GM12878 (cell line): ENCODE results near the gene CLSTN2. TPM values are rescaled to one million over a fixed set of nuclear protein-coding genes. Genes with fewer than 3 reads are reported as not detected.

ENCODE experiments used
- ATAC-seq: fragments of 200-7000 bp; cut with Tn5 transposase; 3 replicates; pipeline ENCODE4 v1.9.1; 2020; ENCODE audit warnings: mild to moderate bottlenecking, moderate library complexity
- BruUV-seq: library from RNA; stranded (reverse); fragments of 400-500 nt; replicated peaks from 2 replicates; lab custom pipeline; 2021; lab: Mats Ljungman, UMichigan
- CTCF ChIA-PET: fragments of 300-600 bp; sonication (Branson Sonifier 250); formaldehyde crosslinking; extraction: SDS; loops from one replicate; lab custom pipeline; 2021; ENCODE audit warnings: inconsistent platforms; lab: Yijun Ruan, JAX
- POLR2A ChIA-PET: fragments of 350-600 bp; formaldehyde crosslinking; extraction: SDS; loops from one replicate; lab custom pipeline; 2021; ENCODE audit warnings: inconsistent platforms; lab: Charles Lee
- RAD21 ChIA-PET: fragments of 300-600 bp; sonication (Branson Sonifier 250); formaldehyde crosslinking; loops from one replicate; lab custom pipeline; 2023; ENCODE audit warnings: antibody characterized with exemption; ENCODE audit not compliant: unreplicated experiment; lab: Charles Lee
- SMC1A ChIA-PET: fragments of 300-600 bp; sonication (Branson Sonifier 250); formaldehyde crosslinking; loops from one replicate; lab custom pipeline; 2023; ENCODE audit not compliant: unreplicated experiment, uncharacterized antibody; lab: Charles Lee
- DNase-seq: peaks from one replicate; pipeline ENCODE4 v3.0.0-alpha.2; 2011; ENCODE audit warnings: low read depth, low spot score
- FAIRE-seq: peaks from 3 replicates; lab custom pipeline; 2011; peaks lifted over from hg19 to GRCh38; lab: Jason Lieb, UNC
- H2AFZ ChIP-seq: 2 replicates; pipeline ENCODE4 v1.6.0; 2011; ENCODE audit warnings: low read depth, low read length, control low read depth; ENCODE audit not compliant: control insufficient read depth
- H3K27ac ChIP-seq: 2 replicates; pipeline ENCODE4 v1.5.1; 2011; ENCODE audit warnings: control low read depth; ENCODE audit not compliant: control insufficient read depth, insufficient read depth
- H3K27me3 ChIP-seq, 2 experiments: replicated peaks in 1 of 2; 2 replicates each; pipeline versions ENCODE4 v1.6.0 to v1.6.1; 2011; ENCODE audit warnings: low read length in 1 of 2; ENCODE audit not compliant: control insufficient read depth in 2 of 2, insufficient read depth in 2 of 2
- H3K36me3 ChIP-seq, 2 experiments: 2 replicates each; pipeline ENCODE4 v1.5.1; 2011; ENCODE audit warnings: low read length in 1 of 2; ENCODE audit not compliant: control insufficient read depth in 2 of 2, insufficient read depth in 2 of 2
- H3K4me1 ChIP-seq: 2 replicates; pipeline ENCODE4 v1.6.1; 2011; ENCODE audit warnings: mild to moderate bottlenecking, low read length, moderate library complexity, mixed read lengths; ENCODE audit not compliant: control insufficient read depth, insufficient read depth
- H3K4me2 ChIP-seq: 2 replicates; pipeline ENCODE4 v1.6.0; 2011; ENCODE audit warnings: control low read depth; ENCODE audit not compliant: control insufficient read depth, insufficient read depth
- H3K4me3 ChIP-seq: fragments of 200-600 bp; sonication (generic); 2 replicates; pipeline ENCODE4 v1.5.1; 2016
- H3K79me2 ChIP-seq: 2 replicates; pipeline ENCODE4 v1.6.0; 2011; ENCODE audit warnings: low read length; ENCODE audit not compliant: control insufficient read depth, insufficient read depth
- H3K9ac ChIP-seq: 2 replicates; pipeline ENCODE4 v1.8.0; 2011; ENCODE audit warnings: low read length, control low read depth, mixed read lengths; ENCODE audit not compliant: control insufficient read depth, insufficient read depth
- H3K9me3 ChIP-seq: replicated peaks from 3 replicates; pipeline ENCODE4 v1.5.1; 2011; ENCODE audit warnings: mild to moderate bottlenecking, low read length; ENCODE audit not compliant: control insufficient read depth, insufficient read depth
- H4K20me1 ChIP-seq: 2 replicates; pipeline ENCODE4 v1.6.0; 2011; ENCODE audit not compliant: control insufficient read depth, insufficient read depth
- BACH1 ChIP-seq: fragments of 450-650 bp; IDR thresholded peaks from 2 replicates; pipeline ENCODE4 v1.6.1; 2017; ENCODE audit warnings: mild to moderate bottlenecking, borderline replicate concordance
- BRCA1 ChIP-seq: IDR thresholded peaks from 2 replicates; pipeline ENCODE4 v1.6.1; 2011; ENCODE audit warnings: low read depth, low read length, improper control_type of control experiment
- FOS ChIP-seq: IDR thresholded peaks from 3 replicates; pipeline ENCODE4 v1.6.1; 2011; ENCODE audit warnings: borderline replicate concordance; ENCODE audit not compliant: insufficient read length; ENCODE audit errors: extremely low read depth
- JUND ChIP-seq: IDR thresholded peaks from 2 replicates; pipeline ENCODE4 v1.6.1; 2012; ENCODE audit warnings: low read depth, mild to moderate bottlenecking, low read length, improper control_type of control experiment, moderate library complexity
- RAD21 ChIP-seq: IDR thresholded peaks from 2 replicates; pipeline ENCODE4 v1.6.1; 2011; ENCODE audit warnings: mild to moderate bottlenecking, low read depth, low read length, moderate library complexity; ENCODE audit not compliant: insufficient read depth
- SPI1 ChIP-seq: IDR thresholded peaks from 2 replicates; pipeline ENCODE4 v1.6.1; 2011; ENCODE audit warnings: low read depth, mild to moderate bottlenecking, low read length, moderate library complexity, borderline replicate concordance; ENCODE audit not compliant: insufficient read depth
- WGBS: methylation state at CpG from one replicate; pipeline ENCODE4 v1.1.6; 2016; ENCODE audit warnings: low lambda C conversion rate; ENCODE audit not compliant: insufficient replicate concordance, insufficient coverage; ENCODE audit errors: missing lambda C conversion rate; 5-methylcytosine and 5-hydroxymethylcytosine counted together
- in situ Hi-C: fragments of 300-500 bp; cut with MboI; formaldehyde crosslinking; loops from 9 replicates; pipeline ENCODE4 v1.14.3; 2018; ENCODE audit warnings: mixed read lengths
- intact Hi-C: fragments of 100-400 bp; cut with micrococcal nuclease; formaldehyde crosslinking; loops from one replicate; pipeline ENCODE4 v1.14.2; 2022; ENCODE audit not compliant: unreplicated experiment
- polyA plus RNA-seq, 11 experiments: library from polyadenylated mRNA; depleted of rRNA in 4 of 11; unstranded in 6 of 11; stranded (reverse) in 5 of 11; fragments of >200 nt; fragmentation: Nextera tagmentation in 4 of 11; fragmentation: Illumina TruSeq in 1 of 11; extraction: Ambion mirVana in 4 of 11; extraction: Trizol in 1 of 11; gene quantifications; 1 replicate in 1 of 11; 2 replicates in 10 of 11; pipeline versions ENCODE4 v1.2.1 to v1.2.3, GENCODE V29; 2011 to 2016; ENCODE audit warnings: inconsistent platforms in 2 of 11, missing spikeins in 2 of 11, low read depth in 1 of 11
- total RNA-seq, 4 experiments: library from RNA; depleted of rRNA in 3 of 4; stranded (reverse); fragments of >200 nt in 3 of 4; fragmentation: Illumina TruSeq in 1 of 4; extraction: Trizol in 1 of 4; gene quantifications; 2 replicates each; pipeline versions ENCODE4 v1.2.1 to v1.2.3, GENCODE V29; 2013 to 2021
- TF ChIP-seq, protein P1 (sequence below): IDR thresholded peaks from 2 replicates; pipeline ENCODE4 v1.6.1; 2011; ENCODE audit warnings: low read depth, mild to moderate bottlenecking, low read length, moderate library complexity, borderline replicate concordance; ENCODE audit errors: extremely low read depth
- TF ChIP-seq, protein P2 (sequence below): fragments of 450-650 bp; formaldehyde crosslinking; IDR thresholded peaks from 2 replicates; pipeline ENCODE4 v1.5.0; 2022; ENCODE audit warnings: mild to moderate bottlenecking, missing genetic modification characterization
- TF ChIP-seq, protein P3 (sequence below): fragments of 450-650 bp; IDR thresholded peaks from 2 replicates; pipeline ENCODE4 v1.6.1; 2018; ENCODE audit warnings: mild to moderate bottlenecking, low read depth, moderate library complexity; ENCODE audit not compliant: partially characterized antibody
- TF ChIP-seq, protein P4 (sequence below): IDR thresholded peaks from 2 replicates; pipeline ENCODE4 v1.6.1; 2012; ENCODE audit warnings: low read depth, low read length, improper control_type of control experiment
- TF ChIP-seq, protein P5 (sequence below): fragments of 150-350 bp; IDR thresholded peaks from 2 replicates; pipeline ENCODE4 v1.6.1; 2014; ENCODE audit warnings: mild to moderate bottlenecking, low read depth, low read length
- TF ChIP-seq, protein P6 (sequence below): fragments of 450-650 bp; IDR thresholded peaks from 2 replicates; pipeline ENCODE4 v1.6.1; 2016; ENCODE audit warnings: mild to moderate bottlenecking

The CLSTN2 gene
- total and polyA plus RNA-seq, 10 of the 15 experiments (the other 5 are each of a cell fraction or from before 2014, with no cell fraction given), result under 0.01 to 0.10 (median under 0.01) TPM; not detected in 5

DNA sequence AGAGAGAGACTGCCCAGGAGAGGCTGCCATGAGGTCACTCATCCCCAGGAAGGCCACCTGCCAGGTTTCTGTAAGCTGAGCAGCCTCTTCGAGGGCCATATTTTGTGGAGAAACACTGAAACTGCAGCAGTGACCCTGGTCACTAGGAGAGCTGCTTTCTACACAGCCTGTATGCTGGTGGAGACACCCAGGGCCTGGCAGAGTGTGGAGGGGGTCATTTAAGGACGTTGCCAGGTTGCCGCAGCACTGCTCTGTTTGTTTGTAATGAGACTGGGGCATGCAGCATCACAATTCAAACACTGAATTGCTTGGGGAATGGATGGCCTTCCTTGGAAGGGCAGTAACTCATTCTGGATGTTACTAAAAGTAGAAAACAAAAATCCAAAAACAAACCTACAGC, 638.0 kb downstream of the CLSTN2 start:
- SMC1A ChIA-PET, result no interaction called here
- CTCF ChIA-PET, result no interaction called here
- TF ChIP-seq, protein P1, sequence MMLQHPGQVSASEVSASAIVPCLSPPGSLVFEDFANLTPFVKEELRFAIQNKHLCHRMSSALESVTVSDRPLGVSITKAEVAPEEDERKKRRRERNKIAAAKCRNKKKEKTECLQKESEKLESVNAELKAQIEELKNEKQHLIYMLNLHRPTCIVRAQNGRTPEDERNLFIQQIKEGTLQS, result no peak
- no peak for TF ChIP-seq BACH1
- TF ChIP-seq, protein P2, sequence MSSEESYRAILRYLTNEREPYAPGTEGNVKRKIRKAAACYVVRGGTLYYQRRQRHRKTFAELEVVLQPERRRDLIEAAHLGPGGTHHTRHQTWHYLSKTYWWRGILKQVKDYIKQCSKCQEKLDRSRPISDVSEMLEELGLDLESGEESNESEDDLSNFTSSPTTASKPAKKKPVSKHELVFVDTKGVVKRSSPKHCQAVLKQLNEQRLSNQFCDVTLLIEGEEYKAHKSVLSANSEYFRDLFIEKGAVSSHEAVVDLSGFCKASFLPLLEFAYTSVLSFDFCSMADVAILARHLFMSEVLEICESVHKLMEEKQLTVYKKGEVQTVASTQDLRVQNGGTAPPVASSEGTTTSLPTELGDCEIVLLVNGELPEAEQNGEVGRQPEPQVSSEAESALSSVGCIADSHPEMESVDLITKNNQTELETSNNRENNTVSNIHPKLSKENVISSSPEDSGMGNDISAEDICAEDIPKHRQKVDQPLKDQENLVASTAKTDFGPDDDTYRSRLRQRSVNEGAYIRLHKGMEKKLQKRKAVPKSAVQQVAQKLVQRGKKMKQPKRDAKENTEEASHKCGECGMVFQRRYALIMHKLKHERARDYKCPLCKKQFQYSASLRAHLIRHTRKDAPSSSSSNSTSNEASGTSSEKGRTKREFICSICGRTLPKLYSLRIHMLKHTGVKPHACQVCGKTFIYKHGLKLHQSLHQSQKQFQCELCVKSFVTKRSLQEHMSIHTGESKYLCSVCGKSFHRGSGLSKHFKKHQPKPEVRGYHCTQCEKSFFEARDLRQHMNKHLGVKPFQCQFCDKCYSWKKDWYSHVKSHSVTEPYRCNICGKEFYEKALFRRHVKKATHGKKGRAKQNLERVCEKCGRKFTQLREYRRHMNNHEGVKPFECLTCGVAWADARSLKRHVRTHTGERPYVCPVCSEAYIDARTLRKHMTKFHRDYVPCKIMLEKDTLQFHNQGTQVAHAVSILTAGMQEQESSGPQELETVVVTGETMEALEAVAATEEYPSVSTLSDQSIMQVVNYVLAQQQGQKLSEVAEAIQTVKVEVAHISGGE (CRISPR knock-in tag), result no peak
- TF ChIP-seq, protein P3, sequence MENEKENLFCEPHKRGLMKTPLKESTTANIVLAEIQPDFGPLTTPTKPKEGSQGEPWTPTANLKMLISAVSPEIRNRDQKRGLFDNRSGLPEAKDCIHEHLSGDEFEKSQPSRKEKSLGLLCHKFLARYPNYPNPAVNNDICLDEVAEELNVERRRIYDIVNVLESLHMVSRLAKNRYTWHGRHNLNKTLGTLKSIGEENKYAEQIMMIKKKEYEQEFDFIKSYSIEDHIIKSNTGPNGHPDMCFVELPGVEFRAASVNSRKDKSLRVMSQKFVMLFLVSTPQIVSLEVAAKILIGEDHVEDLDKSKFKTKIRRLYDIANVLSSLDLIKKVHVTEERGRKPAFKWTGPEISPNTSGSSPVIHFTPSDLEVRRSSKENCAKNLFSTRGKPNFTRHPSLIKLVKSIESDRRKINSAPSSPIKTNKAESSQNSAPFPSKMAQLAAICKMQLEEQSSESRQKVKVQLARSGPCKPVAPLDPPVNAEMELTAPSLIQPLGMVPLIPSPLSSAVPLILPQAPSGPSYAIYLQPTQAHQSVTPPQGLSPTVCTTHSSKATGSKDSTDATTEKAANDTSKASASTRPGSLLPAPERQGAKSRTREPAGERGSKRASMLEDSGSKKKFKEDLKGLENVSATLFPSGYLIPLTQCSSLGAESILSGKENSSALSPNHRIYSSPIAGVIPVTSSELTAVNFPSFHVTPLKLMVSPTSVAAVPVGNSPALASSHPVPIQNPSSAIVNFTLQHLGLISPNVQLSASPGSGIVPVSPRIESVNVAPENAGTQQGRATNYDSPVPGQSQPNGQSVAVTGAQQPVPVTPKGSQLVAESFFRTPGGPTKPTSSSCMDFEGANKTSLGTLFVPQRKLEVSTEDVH, result no peak
- TF ChIP-seq, protein P4, sequence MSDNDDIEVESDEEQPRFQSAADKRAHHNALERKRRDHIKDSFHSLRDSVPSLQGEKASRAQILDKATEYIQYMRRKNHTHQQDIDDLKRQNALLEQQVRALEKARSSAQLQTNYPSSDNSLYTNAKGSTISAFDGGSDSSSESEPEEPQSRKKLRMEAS, result no peak
- no peak for TF ChIP-seq SPI1
- no peak for TF ChIP-seq JUND
- TF ChIP-seq BRCA1, result no peak
- TF ChIP-seq, protein P5, sequence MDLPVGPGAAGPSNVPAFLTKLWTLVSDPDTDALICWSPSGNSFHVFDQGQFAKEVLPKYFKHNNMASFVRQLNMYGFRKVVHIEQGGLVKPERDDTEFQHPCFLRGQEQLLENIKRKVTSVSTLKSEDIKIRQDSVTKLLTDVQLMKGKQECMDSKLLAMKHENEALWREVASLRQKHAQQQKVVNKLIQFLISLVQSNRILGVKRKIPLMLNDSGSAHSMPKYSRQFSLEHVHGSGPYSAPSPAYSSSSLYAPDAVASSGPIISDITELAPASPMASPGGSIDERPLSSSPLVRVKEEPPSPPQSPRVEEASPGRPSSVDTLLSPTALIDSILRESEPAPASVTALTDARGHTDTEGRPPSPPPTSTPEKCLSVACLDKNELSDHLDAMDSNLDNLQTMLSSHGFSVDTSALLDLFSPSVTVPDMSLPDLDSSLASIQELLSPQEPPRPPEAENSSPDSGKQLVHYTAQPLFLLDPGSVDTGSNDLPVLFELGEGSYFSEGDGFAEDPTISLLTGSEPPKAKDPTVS, result no peak
- TF ChIP-seq RAD21, result no peak
- TF ChIP-seq, protein P6, sequence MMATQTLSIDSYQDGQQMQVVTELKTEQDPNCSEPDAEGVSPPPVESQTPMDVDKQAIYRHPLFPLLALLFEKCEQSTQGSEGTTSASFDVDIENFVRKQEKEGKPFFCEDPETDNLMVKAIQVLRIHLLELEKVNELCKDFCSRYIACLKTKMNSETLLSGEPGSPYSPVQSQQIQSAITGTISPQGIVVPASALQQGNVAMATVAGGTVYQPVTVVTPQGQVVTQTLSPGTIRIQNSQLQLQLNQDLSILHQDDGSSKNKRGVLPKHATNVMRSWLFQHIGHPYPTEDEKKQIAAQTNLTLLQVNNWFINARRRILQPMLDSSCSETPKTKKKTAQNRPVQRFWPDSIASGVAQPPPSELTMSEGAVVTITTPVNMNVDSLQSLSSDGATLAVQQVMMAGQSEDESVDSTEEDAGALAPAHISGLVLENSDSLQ, result no peak
- TF ChIP-seq FOS, result no peak
- no peaks in the 10 kb centered on the region for H3K4me1 ChIP-seq
- H3K4me3 ChIP-seq, result no peak overlapping the region
- H3K36me3 ChIP-seq, result no peaks in the 10 kb centered on the region
- H3K27me3 ChIP-seq, result no peaks in the 10 kb centered on the region; a peak in 2 of 4 replicates
- no peak for ATAC-seq
- in situ Hi-C loops, result no loop called here
- no peaks in the 10 kb centered on the region for H3K79me2 ChIP-seq
- H3K27ac ChIP-seq, result no peak overlapping the region
- H4K20me1 ChIP-seq, result no peaks in the 10 kb centered on the region
- no peaks in the 10 kb centered on the region for H3K9me3 ChIP-seq
- FAIRE-seq, result no peak
- H3K4me2 ChIP-seq, result no peak overlapping the region
- intact Hi-C loops, result no loop called here
- BruUV-seq, result no TSS peak
- POLR2A ChIA-PET, result no interaction called here
- RAD21 ChIA-PET, result no interaction called here
- H2AFZ ChIP-seq, result no peak overlapping the region
- no peak overlapping the region for H3K9ac ChIP-seq
- DNase-seq, result no peak
- 8% methylated on average over 3 of the region's 3 CpGs for WGBS
